Sigmoid colon (tissue), 7 donors: ENCODE measurements around the gene FBXO21. TPM values are rescaled to one million over a fixed set of nuclear protein-coding genes. Genes with fewer than 3 reads are reported as not detected.
A peak's percentile ranks its signal among the peaks of the same experiment; 100 is the strongest.

Source experiments
- DNase-seq: peaks from one replicate; pipeline ENCODE4 v3.0.0-alpha.2; 2019
- H3K27ac ChIP-seq, 4 donors: fragments of 200-600 bp; sonication (generic); one replicate each; pipeline ENCODE4 v1.5.1; 2016 to 2019; ENCODE audit warnings: mild to moderate bottlenecking in 1 of 4
- H3K27me3 ChIP-seq, 3 donors: fragments of 200-600 bp; sonication (generic); one replicate each; pipeline ENCODE4 v1.5.1; 2019; ENCODE audit warnings: mild to moderate bottlenecking in 1 of 3
- H3K36me3 ChIP-seq, 4 donors: fragments of 200-600 bp; sonication (generic); one replicate each; pipeline ENCODE4 v1.5.1; 2016 to 2019
- H3K4me1 ChIP-seq, 4 donors: fragments of 200-600 bp; sonication (generic); one replicate each; pipeline ENCODE4 v1.5.1; 2017 to 2019
- H3K4me3 ChIP-seq, 4 donors: fragments of 200-600 bp; sonication (generic); one replicate each; pipeline ENCODE4 v1.5.1; 2017 to 2019; ENCODE audit warnings: mild to moderate bottlenecking in 2 of 4, moderate library complexity in 1 of 4
- H3K9me3 ChIP-seq, 4 donors: fragments of 200-600 bp in 3 of 4; sonication (generic) in 3 of 4; one replicate each; pipeline versions ENCODE4 v1.5.1 to v1.6.1; 2013 to 2019
- CTCF ChIP-seq, 4 experiments: fragments of 450-650 bp in 3 of 4; fragments of 200-600 bp in 1 of 4; IDR thresholded peaks; one replicate each; pipeline ENCODE4 v1.5.1; 2016 to 2019; ENCODE audit warnings: antibody characterized with exemption in 4 of 4, mild to moderate bottlenecking in 3 of 4, moderate library complexity in 2 of 4
- EP300 ChIP-seq, 4 donors: sonication (generic); formaldehyde crosslinking; IDR thresholded peaks; one replicate each; pipeline ENCODE4 v1.6.1; 2017; ENCODE audit warnings: antibody characterized with exemption in 4 of 4
- POLR2A ChIP-seq, 2 donors: fragments of 450-650 bp; IDR thresholded peaks; one replicate each; pipeline ENCODE4 v1.6.1; 2016; ENCODE audit warnings: antibody characterized with exemption in 2 of 2, mild to moderate bottlenecking in 2 of 2, moderate library complexity in 2 of 2
- POLR2AphosphoS5 ChIP-seq, 4 donors: sonication (generic); formaldehyde crosslinking; IDR thresholded peaks; one replicate each; pipeline ENCODE4 v1.6.1; 2017; ENCODE audit warnings: antibody characterized with exemption in 4 of 4
- WGBS, 2 donors: extraction: QIAGEN DNeasy Blood & Tissue Kit; methylation state at CpG; one replicate each; pipeline ENCODE4 v1.1.7; 2013; 5-methylcytosine and 5-hydroxymethylcytosine counted together
- intact Hi-C: fragments of 100-400 bp; cut with DNase I; formaldehyde crosslinking; loops from one replicate; pipeline ENCODE4 v1.15.1; 2023
- polyA plus RNA-seq, 3 donors: library from polyadenylated mRNA; stranded (reverse); fragments of 200-250 nt; gene quantifications; one replicate each; pipeline ENCODE4 v1.2.3, GENCODE V29; 2013
- total RNA-seq, 4 donors: library from RNA; depleted of rRNA; stranded (reverse); fragments of >200 nt; gene quantifications; one replicate each; pipeline ENCODE4 v1.1.0, GENCODE V29; 2016
- donor health status: healthy with polysubstance abuse.
- donor health status: Bipolar disorder and iron deficiency.
- donor health status: healthy.

FBXO21 gene
- total and polyA plus RNA-seq, 7 donors, result 6.6 to 134 (median 40.7) TPM

- intact Hi-C loops, result no loop called here
- DNase-seq, result no peak
- Histone ChIP-seq H3K9me3 (peaks cover 0 to 8% (median 1%) of the 10 kb centered on the region in 4 donors), H3K4me1 (peaks cover 0 to 3% (median 3%) of the 10 kb centered on the region in 4 donors), H3K4me3 (no peak overlapping the region), H3K36me3 (no peaks in the 10 kb centered on the region), H3K27ac (no peak overlapping the region), H3K27me3 (peaks cover 4 to 37% (median 23%) of the 10 kb centered on the region in 3 donors)
- WGBS, 2 donors, result 93% methylated on average over 11 of the region's 11 CpGs
- TF ChIP-seq CTCF (IDR thresholded peaks at IDR 0.05) (no peak), POLR2AphosphoS5 (IDR thresholded peaks at IDR 0.05) (no peak), POLR2A (IDR thresholded peaks at IDR 0.05) (no peak), EP300 (IDR thresholded peaks at IDR 0.05) (no peak)
Observed at GRCh38 chr12:117093431-117093830, 96.8 kb downstream of the FBXO21 start.

- H3K4me3 ChIP-seq, result no peak overlapping the region
- WGBS, 2 donors, result 93 to 94% methylated on average over 7 of the region's 7 CpGs
- peak; percentile 34 for DNase-seq
- intact Hi-C loops, result no loop called here
- peaks cover 0 to 8% (median 1%) of the 10 kb centered on the region in 4 donors for H3K9me3 ChIP-seq
- H3K4me1 ChIP-seq, result no peaks in the 10 kb centered on the region
- H3K36me3 ChIP-seq, result no peaks in the 10 kb centered on the region
- TF ChIP-seq CTCF (IDR thresholded peaks at IDR 0.05), result no peak
- no peak for TF ChIP-seq EP300 (IDR thresholded peaks at IDR 0.05)
- TF ChIP-seq POLR2AphosphoS5 (IDR thresholded peaks at IDR 0.05), result no peak
- H3K27me3 ChIP-seq, result peaks cover 0 to 31% (median 17%) of the 10 kb centered on the region in 3 donors
- H3K27ac ChIP-seq, result no peak overlapping the region
Observed at GRCh38 chr12:117092886-117093285, 97.4 kb downstream of the FBXO21 start.

GRCh38 chr12:117092511-117092780 is 97.8 kb downstream of the FBXO21 start:
- no peaks in the 10 kb centered on the region for H3K4me1 ChIP-seq
- 90 to 92% methylated on average over 2 of the region's 2 CpGs for WGBS, 2 donors
- peaks cover 0 to 27% (median 13%) of the 10 kb centered on the region in 3 donors for H3K27me3 ChIP-seq
- H3K27ac ChIP-seq, result no peak overlapping the region
- H3K9me3 ChIP-seq, result peaks cover 0 to 8% (median 1%) of the 10 kb centered on the region in 4 donors
- intact Hi-C loops, result no loop called here
- peak; percentile 58 for DNase-seq
- TF ChIP-seq EP300 (IDR thresholded peaks at IDR 0.05) (no peak), POLR2A (IDR thresholded peaks at IDR 0.05) (no peak), POLR2AphosphoS5 (IDR thresholded peaks at IDR 0.05) (no peak), CTCF (IDR thresholded peaks at IDR 0.05) (no peak)
- no peaks in the 10 kb centered on the region for H3K36me3 ChIP-seq
- H3K4me3 ChIP-seq, result no peak overlapping the region

Other genes with a start within 250 kb of the FBXO21 start
- 1 to 10 TPM in 3 of 4 donors, under 1 TPM in 1; 0.81 to 7.8 (median 3.5) TPM for gene TESC, start 91.1 kb downstream of the FBXO21 start, total RNA-seq
- gene TESC, start 91.1 kb downstream of the FBXO21 start, polyA plus RNA-seq, result 1 to 10 TPM in 2 of 3 donors, under 1 TPM in 1; 0.92 to 6.7 (median 4.8) TPM
- gene NOS1, start 171.2 kb upstream of the FBXO21 start, total RNA-seq, result 10 to 100 TPM in 3 of 4 donors, 1 to 10 TPM in 1; 1.6 to 14.7 (median 11.5) TPM
- gene NOS1, start 171.2 kb upstream of the FBXO21 start, polyA plus RNA-seq, result 1 to 10 TPM in 1 of 3 donors, not detected in 2; 2.9 TPM